ENCODE data around the gene CTBP2.

The CTBP2 gene

DNA sequence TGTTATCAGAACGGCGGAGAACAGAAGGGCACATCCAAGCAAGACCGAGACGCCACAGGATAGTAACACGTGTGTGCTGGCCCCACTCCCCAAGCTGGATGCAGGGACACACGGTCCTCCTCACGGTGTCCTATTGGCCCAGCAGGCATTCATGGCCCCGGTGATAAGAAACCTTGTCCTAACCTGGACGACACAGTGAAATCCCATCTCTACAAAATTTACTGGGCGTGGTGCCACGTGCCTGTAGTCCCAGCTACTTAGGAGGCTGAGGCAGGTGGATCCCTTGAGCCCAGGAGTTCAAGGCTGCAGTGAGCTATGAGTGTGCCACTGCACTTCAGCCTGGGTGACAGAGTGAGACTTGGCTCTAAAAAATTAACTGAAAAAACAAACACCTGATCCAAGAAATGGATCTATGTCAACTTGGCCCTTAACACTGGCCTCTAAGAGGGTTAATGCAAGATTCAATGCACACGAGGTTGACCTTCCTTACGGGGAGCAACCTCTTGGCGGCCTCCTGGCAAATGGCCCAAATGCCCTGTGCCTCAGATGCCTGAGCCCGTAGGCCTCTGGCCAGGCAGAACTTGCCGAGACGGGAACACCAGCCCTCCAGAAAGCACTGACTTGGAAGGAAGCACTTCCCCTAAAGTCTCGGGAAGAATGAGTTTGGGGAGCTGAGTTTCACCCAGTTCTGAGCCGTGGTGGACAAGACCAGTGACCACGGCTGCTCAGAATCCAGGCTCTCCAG, 146.1 kb downstream of the CTBP2 start:
- no peak for DNase-seq (ENCODE audit: extremely low read depth, insufficient read length)
- H3K4me3 ChIP-seq (replicated peaks; ENCODE audit: low read depth, low read length) = no peak overlapping the region
- peaks cover 3% of the 10 kb centered on the region for H3K27me3 ChIP-seq (replicated peaks; ENCODE audit: control insufficient read depth, insufficient read depth, low read length)
- no peaks in the 10 kb centered on the region for H3K36me3 ChIP-seq (ENCODE audit: control insufficient read depth, insufficient read depth, low read length)
- TF ChIP-seq, protein P1, sequence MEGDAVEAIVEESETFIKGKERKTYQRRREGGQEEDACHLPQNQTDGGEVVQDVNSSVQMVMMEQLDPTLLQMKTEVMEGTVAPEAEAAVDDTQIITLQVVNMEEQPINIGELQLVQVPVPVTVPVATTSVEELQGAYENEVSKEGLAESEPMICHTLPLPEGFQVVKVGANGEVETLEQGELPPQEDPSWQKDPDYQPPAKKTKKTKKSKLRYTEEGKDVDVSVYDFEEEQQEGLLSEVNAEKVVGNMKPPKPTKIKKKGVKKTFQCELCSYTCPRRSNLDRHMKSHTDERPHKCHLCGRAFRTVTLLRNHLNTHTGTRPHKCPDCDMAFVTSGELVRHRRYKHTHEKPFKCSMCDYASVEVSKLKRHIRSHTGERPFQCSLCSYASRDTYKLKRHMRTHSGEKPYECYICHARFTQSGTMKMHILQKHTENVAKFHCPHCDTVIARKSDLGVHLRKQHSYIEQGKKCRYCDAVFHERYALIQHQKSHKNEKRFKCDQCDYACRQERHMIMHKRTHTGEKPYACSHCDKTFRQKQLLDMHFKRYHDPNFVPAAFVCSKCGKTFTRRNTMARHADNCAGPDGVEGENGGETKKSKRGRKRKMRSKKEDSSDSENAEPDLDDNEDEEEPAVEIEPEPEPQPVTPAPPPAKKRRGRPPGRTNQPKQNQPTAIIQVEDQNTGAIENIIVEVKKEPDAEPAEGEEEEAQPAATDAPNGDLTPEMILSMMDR (IDR thresholded peaks at IDR 0.05; ENCODE audit: insufficient read depth, low read length, poor library complexity, severe bottlenecking) = no peak

DNA sequence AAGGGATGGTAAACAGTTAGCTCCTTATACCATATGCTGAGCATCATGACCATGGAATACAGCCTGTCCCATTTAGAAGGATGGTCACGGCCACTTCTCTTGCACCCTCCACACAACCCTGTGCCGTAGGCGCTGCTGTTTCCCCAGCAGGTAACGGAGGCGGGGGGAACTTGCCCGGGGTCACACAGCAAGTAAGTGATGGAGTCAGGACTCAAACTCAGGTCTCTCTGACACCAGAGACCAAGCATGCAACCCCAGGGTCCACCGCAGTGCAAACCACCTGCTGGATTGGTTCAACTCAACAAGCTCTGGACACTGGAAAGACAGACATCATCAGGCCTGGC, 146.9 kb downstream of the CTBP2 start:
- no peak for DNase-seq (ENCODE audit: extremely low read depth, insufficient read length)
- H3K36me3 ChIP-seq (ENCODE audit: control insufficient read depth, insufficient read depth, low read length) = no peaks in the 10 kb centered on the region
- H3K27me3 ChIP-seq (replicated peaks; ENCODE audit: control insufficient read depth, insufficient read depth, low read length) = peaks cover 3% of the 10 kb centered on the region
- no peak overlapping the region for H3K4me3 ChIP-seq (replicated peaks; ENCODE audit: low read depth, low read length)
- TF ChIP-seq, protein P1 (IDR thresholded peaks at IDR 0.05; ENCODE audit: insufficient read depth, low read length, poor library complexity, severe bottlenecking) = no peak

DNA sequence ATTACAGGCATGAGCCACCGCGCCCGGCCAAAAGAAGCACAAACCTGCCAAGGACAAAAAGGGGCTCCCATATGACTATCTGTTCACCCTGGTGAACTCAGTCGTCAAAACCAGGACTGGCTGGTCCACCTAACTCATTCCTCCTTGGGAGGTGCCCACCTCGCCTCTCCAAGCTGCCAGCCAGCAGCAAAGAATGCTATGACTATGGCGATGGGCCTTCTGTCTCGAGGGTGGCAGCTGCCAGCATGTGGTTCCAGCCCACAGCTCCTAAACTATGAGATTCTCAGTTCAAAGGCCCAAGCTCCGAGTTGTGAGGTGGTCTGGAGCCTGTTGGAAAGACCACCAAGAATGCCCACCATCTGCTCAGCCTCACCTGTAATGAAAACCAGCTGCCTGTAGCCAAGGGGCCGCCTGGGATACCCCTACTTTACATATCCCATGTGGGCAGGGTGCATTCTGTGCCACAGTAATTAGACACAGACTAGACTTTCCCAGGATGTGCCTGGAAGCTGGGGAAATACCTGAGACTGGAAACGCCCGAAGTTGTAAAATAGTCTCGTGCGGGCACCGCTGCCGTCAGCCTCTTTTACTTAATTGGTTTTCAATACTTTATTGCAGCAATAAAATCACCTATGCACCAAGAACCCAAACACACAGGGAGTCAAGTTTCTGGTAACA, 147.4 kb downstream of the CTBP2 start:
- Histone ChIP-seq H3K27me3 (replicated peaks; ENCODE audit: control insufficient read depth, insufficient read depth, low read length) (peaks cover 3% of the 10 kb centered on the region), H3K36me3 (ENCODE audit: control insufficient read depth, insufficient read depth, low read length) (no peaks in the 10 kb centered on the region), H3K4me3 (replicated peaks; ENCODE audit: low read depth, low read length) (no peak overlapping the region)
- TF ChIP-seq, protein P1 (IDR thresholded peaks at IDR 0.05; ENCODE audit: insufficient read depth, low read length, poor library complexity, severe bottlenecking) = no peak
- DNase-seq (ENCODE audit: extremely low read depth, insufficient read length) = no peak

DNA sequence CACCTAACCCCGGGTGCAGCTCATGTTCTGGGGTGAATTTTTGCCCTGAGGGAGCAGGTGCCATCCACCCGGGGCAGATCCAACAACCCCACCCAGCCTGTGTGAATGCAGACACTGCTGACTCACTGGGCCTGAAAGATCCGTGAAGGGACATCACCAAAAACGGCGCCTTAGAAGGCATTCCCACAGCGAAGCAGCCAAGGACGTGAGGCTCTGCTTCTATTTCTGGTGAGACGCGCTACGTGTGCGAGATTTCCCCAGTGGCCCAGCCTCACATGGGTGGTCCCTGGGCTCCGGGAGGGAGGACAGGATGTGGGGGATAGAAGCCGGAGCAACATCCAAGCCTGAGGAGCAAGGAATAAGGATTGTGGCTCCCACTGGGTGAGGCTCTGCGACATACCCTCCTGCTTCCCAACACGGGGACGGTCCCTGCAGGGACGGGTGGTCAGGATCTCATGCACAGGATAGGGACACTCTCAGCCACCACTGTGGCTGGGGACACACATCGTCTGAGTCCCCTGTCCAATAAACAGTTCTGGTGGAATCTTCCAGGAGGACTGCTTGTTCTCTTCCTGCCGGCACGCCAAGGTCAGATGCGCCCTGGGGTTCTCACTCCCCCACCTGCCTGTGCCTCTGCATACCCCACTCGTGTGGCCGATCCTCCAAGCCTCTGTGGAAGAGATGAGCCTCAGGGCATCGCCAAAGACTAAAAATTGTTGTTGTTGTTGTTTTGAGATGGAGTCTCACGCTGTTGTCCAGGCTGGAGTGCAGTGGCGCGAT, 148.2 kb downstream of the CTBP2 start:
- no peak for DNase-seq (ENCODE audit: extremely low read depth, insufficient read length)
- TF ChIP-seq, protein P1 (IDR thresholded peaks at IDR 0.05; ENCODE audit: insufficient read depth, low read length, poor library complexity, severe bottlenecking) = no peak
- Histone ChIP-seq H3K27me3 (replicated peaks; ENCODE audit: control insufficient read depth, insufficient read depth, low read length) (peaks cover 3% of the 10 kb centered on the region), H3K4me3 (replicated peaks; ENCODE audit: low read depth, low read length) (no peak overlapping the region), H3K36me3 (ENCODE audit: control insufficient read depth, insufficient read depth, low read length) (no peaks in the 10 kb centered on the region)

DNA sequence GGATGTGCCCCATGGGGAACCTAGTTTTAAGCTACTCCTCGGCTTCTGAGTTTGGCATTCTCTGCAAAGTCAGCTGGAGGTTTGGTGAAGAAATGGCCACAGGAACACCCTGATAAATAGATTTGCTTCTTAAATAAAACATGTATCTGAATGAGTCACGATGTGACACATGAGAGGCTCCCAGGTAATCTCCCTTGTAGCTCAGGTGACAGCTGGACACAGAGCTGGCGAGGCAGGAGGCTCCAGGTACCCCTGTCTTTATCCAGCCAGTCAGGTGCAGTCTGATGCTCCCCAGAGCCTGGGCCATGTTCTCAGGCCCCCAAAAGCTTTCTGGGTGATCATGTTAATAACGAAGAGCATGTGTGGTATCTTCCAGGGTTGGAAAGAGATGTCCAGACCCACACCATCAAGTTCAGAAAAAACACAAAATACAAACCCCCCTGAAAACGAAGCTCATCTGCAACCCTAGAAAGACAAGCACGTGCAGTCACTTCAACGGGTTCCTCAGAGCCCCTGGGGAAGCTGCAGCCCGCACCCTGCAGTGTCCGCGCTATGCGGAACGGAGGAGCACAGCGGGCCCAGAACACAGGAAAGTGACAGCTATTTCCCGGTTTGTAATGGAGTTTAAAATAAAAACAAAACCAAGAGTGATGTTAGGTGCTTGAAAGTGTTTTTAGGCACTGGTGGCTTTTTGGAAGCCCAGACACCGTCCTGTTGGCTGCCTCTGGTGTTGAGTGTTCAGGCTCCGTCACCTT, 149.0 kb downstream of the CTBP2 start:
- H3K36me3 ChIP-seq (ENCODE audit: control insufficient read depth, insufficient read depth, low read length) = no peaks in the 10 kb centered on the region

More for the DNA sequence above, 149.0 kb downstream of the CTBP2 start:
- H3K4me3 ChIP-seq (replicated peaks; ENCODE audit: low read depth, low read length) = no peak overlapping the region
- no peak for DNase-seq (ENCODE audit: extremely low read depth, insufficient read length)
- peaks cover 3% of the 10 kb centered on the region for H3K27me3 ChIP-seq (replicated peaks; ENCODE audit: control insufficient read depth, insufficient read depth, low read length)
- TF ChIP-seq, protein P1 (IDR thresholded peaks at IDR 0.05; ENCODE audit: insufficient read depth, low read length, poor library complexity, severe bottlenecking) = no peak

Measured in GM06990 (cell line).